Measurements from ENCODE around the gene CSRNP3. TPM values are rescaled to one million over a fixed set of nuclear protein-coding genes. Genes with fewer than 3 reads are reported as not detected.

Gene CSRNP3
- total RNA-seq, 1 donor from 2014 or later = 31.2 TPM

GRCh38 chr2:165500001-165500400 lies 30.5 kb downstream of the CSRNP3 start:
- peaks cover 14% of the 10 kb centered on the region for H3K4me1 Mint-ChIP-seq
- no peaks in the 10 kb centered on the region for H3K9me3 Mint-ChIP-seq
- peaks cover 24% of the 10 kb centered on the region for H3K36me3 Mint-ChIP-seq
- H3K27me3 Mint-ChIP-seq (ENCODE audit: low read depth) = no peaks in the 10 kb centered on the region
- H3K27ac Mint-ChIP-seq = no peak overlapping the region
- H3K4me3 Mint-ChIP-seq = no peak overlapping the region
- TF ChIP-seq CTCF (IDR thresholded peaks at IDR 0.05; ENCODE audit: unreplicated experiment) = no peak
- no peak for DNase-seq (ENCODE audit: low spot score in 2 of 2, unreplicated experiment in 2 of 2)

- Mint-ChIP-seq H3K36me3 (peaks cover 19% of the 10 kb centered on the region), H3K4me3 (no peak overlapping the region), H3K4me1 (peaks cover 19% of the 10 kb centered on the region), H3K27ac (no peak overlapping the region), H3K9me3 (peaks cover under 1% of the 10 kb centered on the region), H3K27me3 (ENCODE audit: low read depth) (no peaks in the 10 kb centered on the region)
- TF ChIP-seq CTCF (IDR thresholded peaks at IDR 0.05; ENCODE audit: unreplicated experiment) = no peak
- no peak for DNase-seq (ENCODE audit: low spot score in 2 of 2, unreplicated experiment in 2 of 2)
These were observed 31.3 kb downstream of the CSRNP3 start for GRCh38 chr2:165500816-165501215.

- Mint-ChIP-seq H3K36me3 (peaks cover 19% of the 10 kb centered on the region), H3K9me3 (peaks cover 10% of the 10 kb centered on the region), H3K4me1 (peaks cover 18% of the 10 kb centered on the region), H3K4me3 (no peak overlapping the region), H3K27ac (peak overlapping the region; percentile 69), H3K27me3 (ENCODE audit: low read depth) (no peaks in the 10 kb centered on the region)
- no peak for TF ChIP-seq CTCF (IDR thresholded peaks at IDR 0.05; ENCODE audit: unreplicated experiment)
- DNase-seq (ENCODE audit: low spot score in 2 of 2, unreplicated experiment in 2 of 2) = no peak
These were observed 36.0 kb downstream of the CSRNP3 start for GRCh38 chr2:165505514-165505913.

GRCh38 chr2:165508927-165509326 lies 39.4 kb downstream of the CSRNP3 start:
- Mint-ChIP-seq H3K36me3 (peaks cover 19% of the 10 kb centered on the region), H3K27ac (no peak overlapping the region), H3K4me1 (peaks cover 18% of the 10 kb centered on the region), H3K4me3 (no peak overlapping the region), H3K9me3 (peaks cover 10% of the 10 kb centered on the region), H3K27me3 (ENCODE audit: low read depth) (no peaks in the 10 kb centered on the region)
- no peak for DNase-seq (ENCODE audit: low spot score in 2 of 2, unreplicated experiment in 2 of 2)
- TF ChIP-seq CTCF (IDR thresholded peaks at IDR 0.05; ENCODE audit: unreplicated experiment) = no peak

- no peak for TF ChIP-seq CTCF (IDR thresholded peaks at IDR 0.05; ENCODE audit: unreplicated experiment)
- Mint-ChIP-seq H3K27ac (no peak overlapping the region), H3K4me1 (no peaks in the 10 kb centered on the region), H3K9me3 (peaks cover 6% of the 10 kb centered on the region), H3K27me3 (ENCODE audit: low read depth) (no peaks in the 10 kb centered on the region), H3K36me3 (peaks cover 16% of the 10 kb centered on the region), H3K4me3 (no peak overlapping the region)
- DNase-seq (ENCODE audit: low spot score in 2 of 2, unreplicated experiment in 2 of 2) = no peak
These were observed 44.0 kb downstream of the CSRNP3 start for GRCh38 chr2:165513479-165513878.

- H3K4me1 Mint-ChIP-seq = no peaks in the 10 kb centered on the region
- H3K27me3 Mint-ChIP-seq (ENCODE audit: low read depth) = no peaks in the 10 kb centered on the region
- peaks cover 15% of the 10 kb centered on the region for H3K36me3 Mint-ChIP-seq
- no peak for DNase-seq (ENCODE audit: low spot score in 2 of 2, unreplicated experiment in 2 of 2)
- no peak for TF ChIP-seq CTCF (IDR thresholded peaks at IDR 0.05; ENCODE audit: unreplicated experiment)
- H3K27ac Mint-ChIP-seq = no peak overlapping the region
- H3K9me3 Mint-ChIP-seq = no peaks in the 10 kb centered on the region
- H3K4me3 Mint-ChIP-seq = no peak overlapping the region
These were observed 49.1 kb downstream of the CSRNP3 start for GRCh38 chr2:165518611-165519010.
